ENCODE measurements around the gene CLC. TPM values are rescaled to one million over a fixed set of nuclear protein-coding genes. Genes with fewer than 3 reads are reported as not detected.

CLC gene
- total RNA-seq, 4 donors from 2014 or later: not detected

GRCh38 chr19:39681416-39681815, 56.4 kb downstream of the CLC start:
- peaks cover 0 to 15% (median 0%) of the 10 kb centered on the region in 3 donors for H3K4me1 ChIP-seq
- no peaks in the 10 kb centered on the region for H3K9me3 ChIP-seq
- WGBS, 2 donors (ENCODE audit: low coverage in 1 of 2): 100% methylated on average over 1 of the region's 5 CpGs; no CpG with 5 or more reads in 1 of the 2 donors
- H3K36me3 ChIP-seq: no peaks in the 10 kb centered on the region
- H3K27me3 ChIP-seq: no peaks in the 10 kb centered on the region
- no peak for ATAC-seq
- no peak overlapping the region for H3K4me3 ChIP-seq
- no peak overlapping the region for H3K27ac ChIP-seq
- no peak for TF ChIP-seq POLR2A (IDR thresholded peaks at IDR 0.05)
- TF ChIP-seq POLR2AphosphoS5 (IDR thresholded peaks at IDR 0.05): no peak

Small RNA genes within 50 kb of the gene (small RNA-seq; reads per million reads assigned to genes)
- 0 reads per million in 4 donors for gene RPS29P27

Other genes starting within 250 kb of the CLC start
- not detected for gene DLL3, start 239.1 kb downstream of the CLC start, total RNA-seq
- gene SELENOV, start 222.9 kb downstream of the CLC start, total RNA-seq: not detected
- gene EID2B, start 205.2 kb downstream of the CLC start, total RNA-seq: 1 to 10 TPM; 5.0 to 8.3 (median 6.5) TPM
- gene EID2, start 197.9 kb downstream of the CLC start, total RNA-seq: 10 to 100 TPM; 11.4 to 17.3 (median 14.7) TPM
- not detected for gene LGALS13, start 135.5 kb downstream of the CLC start, total RNA-seq
- gene LGALS16, start 82.1 kb downstream of the CLC start, total RNA-seq: not detected
- not detected for gene LGALS14, start 33.5 kb downstream of the CLC start, total RNA-seq
- not detected for gene LEUTX, start 40.8 kb upstream of the CLC start, total RNA-seq
- gene DYRK1B, start 96.1 kb upstream of the CLC start, total RNA-seq: 10 to 100 TPM in 2 of 4 donors, 1 to 10 TPM in 2; 8.6 to 19.4 (median 11.4) TPM
- gene FBL, start 108.3 kb upstream of the CLC start, total RNA-seq: 100 to 1,000 TPM in 1 of 4 donors, 10 to 100 TPM in 3; 72.5 to 105 (median 89.1) TPM
- 10 to 100 TPM in 2 of 4 donors, 1 to 10 TPM in 1, under 1 TPM in 1; 0.31 to 69.1 (median 8.2) TPM for gene FCGBP, start 196.6 kb upstream of the CLC start, total RNA-seq
- 100 to 1,000 TPM in 1 of 4 donors, 10 to 100 TPM in 3; 75.2 to 104 (median 94.7) TPM for gene PSMC4, start 233.1 kb upstream of the CLC start, total RNA-seq

Data from gastroesophageal sphincter (tissue), 4 donors.